DND-41 (cell line): ENCODE data around the gene NOXRED1.

Source experiments
- ATAC-seq: fragments of 200-7000 bp; cut with Tn5 transposase; 3 replicates; pipeline ENCODE4 v1.9.1; 2021; ENCODE audit warnings: low read depth; ENCODE audit not compliant: insufficient read depth
- DNase-seq: peaks from one replicate; pipeline ENCODE4 v3.0.0-alpha.2; 2020
- H2AFZ ChIP-seq: 2 replicates; pipeline ENCODE4 v1.6.0; 2012; ENCODE audit warnings: low read depth, low read length
- H3K27ac ChIP-seq: 2 replicates; pipeline ENCODE4 v1.5.1; 2012; ENCODE audit warnings: low read length, inconsistent platforms
- H3K27me3 ChIP-seq: fragments of 200-600 bp; sonication (generic); 2 replicates; pipeline ENCODE4 v1.6.0; 2012; ENCODE audit warnings: low read length, mild to moderate bottlenecking, inconsistent platforms; ENCODE audit not compliant: insufficient read depth, poor library complexity
- H3K36me3 ChIP-seq: 2 replicates; pipeline ENCODE4 v1.5.1; 2012; ENCODE audit warnings: low read length, inconsistent platforms; ENCODE audit not compliant: insufficient read depth
- H3K4me1 ChIP-seq: 2 replicates; pipeline ENCODE4 v1.5.1; 2012; ENCODE audit warnings: mild to moderate bottlenecking, low read length; ENCODE audit not compliant: insufficient read depth
- H3K4me2 ChIP-seq: 2 replicates; pipeline ENCODE4 v1.6.0; 2012; ENCODE audit warnings: mild to moderate bottlenecking, moderate library complexity, low read length, inconsistent platforms; ENCODE audit not compliant: insufficient read depth
- H3K4me3 ChIP-seq, 2 experiments: fragments of 200-600 bp in 1 of 2; shearing (Covaris generic) in 1 of 2; 2 replicates each; pipeline ENCODE4 v1.5.1; 2012 to 2016; ENCODE audit warnings: inconsistent platforms in 2 of 2, low read length in 2 of 2, mild to moderate bottlenecking in 2 of 2, low read depth in 1 of 2, moderate library complexity in 1 of 2
- H3K79me2 ChIP-seq: 2 replicates; pipeline ENCODE4 v1.6.0; 2012; ENCODE audit warnings: low read length, inconsistent platforms; ENCODE audit not compliant: insufficient read depth
- H3K9ac ChIP-seq: 2 replicates; pipeline ENCODE4 v1.6.0; 2012; ENCODE audit warnings: low read depth, mild to moderate bottlenecking, inconsistent platforms, low read length, moderate library complexity
- H3K9me3 ChIP-seq: 2 replicates; pipeline ENCODE4 v1.5.1; 2012; ENCODE audit warnings: low read length, moderate library complexity, mild to moderate bottlenecking, inconsistent platforms; ENCODE audit not compliant: insufficient read depth, severe bottlenecking
- H4K20me1 ChIP-seq: 2 replicates; pipeline ENCODE4 v1.6.0; 2012; ENCODE audit warnings: low read length; ENCODE audit not compliant: insufficient read depth
- EZH2 ChIP-seq: IDR thresholded peaks from 3 replicates; pipeline ENCODE4 v1.6.1; 2012; ENCODE audit warnings: borderline replicate concordance, low read depth, mild to moderate bottlenecking, moderate library complexity, low read length, inconsistent platforms; ENCODE audit not compliant: severe bottlenecking
- TF ChIP-seq, protein P1 (sequence below): IDR thresholded peaks from 2 replicates; pipeline ENCODE4 v1.5.1; 2012; ENCODE audit warnings: borderline replicate concordance, low read length, moderate library complexity, mild to moderate bottlenecking; ENCODE audit not compliant: poor library complexity, severe bottlenecking; ENCODE audit errors: extremely low read depth

The NOXRED1 gene

DNA sequence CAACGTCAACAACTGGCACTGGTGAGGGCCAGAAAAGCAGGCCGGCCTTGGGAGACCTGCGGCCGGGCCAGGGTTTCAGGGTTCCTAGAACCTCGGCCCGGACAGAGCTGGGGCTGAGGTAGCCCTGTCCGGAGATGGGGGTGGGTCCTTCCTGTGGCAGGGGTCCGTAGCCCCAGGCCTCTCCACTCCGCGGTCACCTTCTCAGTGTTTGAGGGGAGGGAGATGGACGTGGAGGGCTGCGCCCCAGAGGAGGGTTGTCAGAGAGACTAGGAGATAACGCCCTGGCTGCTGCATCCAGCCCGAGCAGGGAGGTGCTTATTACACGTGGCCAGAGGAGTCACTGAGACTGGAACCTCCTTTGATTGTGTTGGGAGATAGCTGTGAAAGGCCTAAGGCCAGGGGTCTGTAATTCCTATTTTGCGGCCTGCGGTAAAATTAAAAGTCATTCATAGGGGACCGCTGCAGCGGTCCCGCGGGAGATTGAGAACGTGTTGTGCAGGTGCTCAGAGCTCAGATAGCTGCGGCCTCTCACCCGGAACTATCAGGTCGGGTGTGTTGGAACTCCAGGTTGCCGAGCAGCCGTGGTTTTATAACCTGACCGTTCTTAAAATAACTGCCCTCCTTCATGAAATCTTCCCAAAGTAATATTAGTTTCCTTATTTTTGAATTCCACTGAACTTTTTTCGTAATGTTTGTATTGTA lies 35.1 kb upstream of the NOXRED1 start:
- Histone ChIP-seq H2AFZ (peak overlapping the region; percentile 97), H3K27me3 (no peaks in the 10 kb centered on the region), H4K20me1 (peaks cover 40% of the 10 kb centered on the region), H3K4me3 (peak overlapping the region; percentile 78 to 82), H3K9ac (peak overlapping the region; percentile 94), H3K79me2 (peaks cover 64% of the 10 kb centered on the region), H3K4me2 (peak overlapping the region; percentile 87), H3K4me1 (peaks cover 38% of the 10 kb centered on the region), H3K27ac (peak overlapping the region; percentile 99), H3K36me3 (peaks cover 47% of the 10 kb centered on the region), H3K9me3 (no peaks in the 10 kb centered on the region)
- peak; percentile 16; the same call in 2 of the 3 replicates for ATAC-seq
- peak; percentile 46 for DNase-seq
- TF ChIP-seq, protein P1, sequence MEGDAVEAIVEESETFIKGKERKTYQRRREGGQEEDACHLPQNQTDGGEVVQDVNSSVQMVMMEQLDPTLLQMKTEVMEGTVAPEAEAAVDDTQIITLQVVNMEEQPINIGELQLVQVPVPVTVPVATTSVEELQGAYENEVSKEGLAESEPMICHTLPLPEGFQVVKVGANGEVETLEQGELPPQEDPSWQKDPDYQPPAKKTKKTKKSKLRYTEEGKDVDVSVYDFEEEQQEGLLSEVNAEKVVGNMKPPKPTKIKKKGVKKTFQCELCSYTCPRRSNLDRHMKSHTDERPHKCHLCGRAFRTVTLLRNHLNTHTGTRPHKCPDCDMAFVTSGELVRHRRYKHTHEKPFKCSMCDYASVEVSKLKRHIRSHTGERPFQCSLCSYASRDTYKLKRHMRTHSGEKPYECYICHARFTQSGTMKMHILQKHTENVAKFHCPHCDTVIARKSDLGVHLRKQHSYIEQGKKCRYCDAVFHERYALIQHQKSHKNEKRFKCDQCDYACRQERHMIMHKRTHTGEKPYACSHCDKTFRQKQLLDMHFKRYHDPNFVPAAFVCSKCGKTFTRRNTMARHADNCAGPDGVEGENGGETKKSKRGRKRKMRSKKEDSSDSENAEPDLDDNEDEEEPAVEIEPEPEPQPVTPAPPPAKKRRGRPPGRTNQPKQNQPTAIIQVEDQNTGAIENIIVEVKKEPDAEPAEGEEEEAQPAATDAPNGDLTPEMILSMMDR: no peak
- no peak for TF ChIP-seq EZH2

DNA sequence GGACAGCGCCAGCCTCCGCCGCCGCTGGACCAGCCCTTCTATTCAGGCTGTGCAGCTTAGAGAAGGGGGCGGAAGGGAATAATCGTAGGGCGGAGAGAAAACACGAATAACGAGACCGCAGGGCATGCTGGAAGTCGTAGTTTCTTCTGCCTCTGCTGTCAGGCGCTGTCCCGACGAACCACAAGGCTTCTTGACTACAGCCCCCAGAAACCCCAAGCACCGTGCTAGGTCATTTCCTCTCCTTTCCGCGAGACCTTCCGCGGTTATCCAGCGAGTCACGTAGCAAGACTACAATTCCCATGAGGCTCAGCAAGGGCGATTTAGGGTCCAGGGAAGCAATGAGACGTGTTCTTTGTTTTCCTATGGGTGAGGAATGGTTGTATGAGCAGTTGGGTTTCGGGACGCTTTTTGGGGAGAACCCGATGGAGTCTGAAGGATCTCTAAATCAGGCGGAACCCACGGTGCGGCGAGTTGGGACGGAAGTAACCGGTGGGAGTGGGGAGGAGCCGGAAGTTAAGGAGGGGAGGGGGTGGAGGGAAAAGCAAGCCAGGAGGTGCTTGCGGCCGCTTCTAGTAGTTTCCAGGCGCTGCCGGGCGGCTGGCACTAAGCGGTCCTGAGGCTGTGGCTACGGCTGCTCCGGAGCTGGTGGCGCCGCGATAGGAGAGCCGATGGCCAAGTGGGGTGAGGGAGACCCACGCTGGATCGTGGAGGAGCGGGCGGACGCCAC lies 34.4 kb upstream of the NOXRED1 start, which contains the start of the genes AHSA1 and VIPAS39:
Gene AHSA1, plus strand, starts transcription at position 572 of the 727 bp plus-strand sequence. Its CDS starts 97 bp downstream, at position 669.
Gene VIPAS39, minus strand, starts transcription at position 80 of the 727 bp plus-strand sequence. CDS start 3,499 bp downstream, outside the sequence.
- Histone ChIP-seq H3K27ac (peak within 1 kb of the TSS; percentile 99), H3K79me2 (peaks cover 64% of the 10 kb centered on the region), H4K20me1 (peaks cover 36% of the 10 kb centered on the region), H3K9me3 (no peaks in the 10 kb centered on the region), H3K4me2 (peak within 1 kb of the TSS; percentile 87), H3K4me1 (peaks cover 38% of the 10 kb centered on the region), H3K9ac (peak within 1 kb of the TSS; percentile 94), H2AFZ (peak within 1 kb of the TSS; percentile 97), H3K27me3 (no peaks in the 10 kb centered on the region), H3K4me3 (peak within 1 kb of the TSS; percentile 78 to 82), H3K36me3 (peaks cover 47% of the 10 kb centered on the region)
- peak; percentile 96 for DNase-seq
- TF ChIP-seq, protein P1: no peak
- TF ChIP-seq EZH2: no peak
- ATAC-seq: peak; percentile 95

- H3K79me2 ChIP-seq: peaks cover 64% of the 10 kb centered on the region
- peaks cover 31% of the 10 kb centered on the region for H4K20me1 ChIP-seq
- H3K4me3 ChIP-seq: peak overlapping the region; percentile 78 to 82
- peak overlapping the region; percentile 79 for H2AFZ ChIP-seq
- H3K4me2 ChIP-seq: peak overlapping the region; percentile 87
- ATAC-seq: peak; percentile 18; the same call in 2 of the 3 replicates
- peaks cover 42% of the 10 kb centered on the region for H3K36me3 ChIP-seq
- peak overlapping the region; percentile 94 for H3K9ac ChIP-seq
- DNase-seq: no peak
- TF ChIP-seq, protein P1: no peak
- TF ChIP-seq EZH2: no peak
- peaks cover 38% of the 10 kb centered on the region for H3K4me1 ChIP-seq
- H3K27ac ChIP-seq: peak overlapping the region; percentile 76
- no peaks in the 10 kb centered on the region for H3K9me3 ChIP-seq
- H3K27me3 ChIP-seq: no peaks in the 10 kb centered on the region
These were observed 33.8 kb upstream of the NOXRED1 start for GRCh38 chr14:77457115-77457521.
